ENCODE measurements around the gene TXK. TPM values are rescaled to one million over a fixed set of nuclear protein-coding genes. Genes with fewer than 3 reads are reported as not detected.
A peak's percentile ranks its signal among the peaks of the same experiment; 100 is the strongest.
"Not testable (repeated sequence)": the region's sequence is repeated elsewhere in the genome, so short reads cannot be mapped to it uniquely, and the experiment has no call there.

TXK gene
- total and polyA plus RNA-seq, 2 experiments from 2014 or later: not detected

DNA sequence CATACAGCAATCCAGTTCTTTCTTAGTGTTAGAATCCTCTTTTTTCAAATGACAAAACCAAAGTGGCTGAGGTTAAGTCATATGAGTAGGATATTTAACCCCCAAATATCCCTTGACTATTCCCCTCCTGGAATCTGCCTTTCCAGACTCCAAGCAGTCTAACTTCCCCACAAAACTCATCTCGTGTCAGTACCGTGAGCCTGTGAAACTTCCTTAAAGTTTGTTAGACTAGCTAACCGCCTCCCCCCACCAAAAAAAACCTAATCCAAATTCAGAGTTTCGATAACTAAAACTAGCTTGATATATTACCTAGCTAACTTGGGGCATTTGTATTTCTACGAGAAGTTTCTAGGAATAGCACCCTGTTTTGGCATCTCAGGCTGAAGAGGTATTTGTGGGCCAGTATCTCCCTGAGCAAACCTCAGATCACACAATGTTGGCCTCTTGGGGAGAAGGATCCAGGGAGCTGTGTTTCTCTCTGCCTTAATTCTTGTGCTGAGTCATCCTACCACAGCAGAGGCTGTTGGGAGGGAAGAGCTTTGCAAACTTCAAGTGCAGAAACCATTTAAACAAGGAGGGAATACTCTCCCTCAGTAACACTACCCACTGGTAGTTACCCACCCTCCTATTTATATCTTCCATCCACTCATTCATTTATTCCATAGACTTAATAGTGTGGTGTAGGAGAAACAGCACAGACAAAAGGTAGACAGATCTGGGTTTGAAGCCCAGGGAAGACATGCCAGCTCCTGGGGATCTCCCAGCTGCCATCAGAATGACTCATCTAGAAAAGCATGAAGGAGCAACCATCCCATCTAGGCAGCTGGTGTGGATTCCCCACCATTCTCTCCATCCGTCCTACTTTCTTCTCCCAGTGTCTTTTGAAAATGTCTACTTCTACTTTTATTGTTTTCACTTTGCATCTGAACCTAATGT lies 39.3 kb upstream of the TXK start:
- WGBS, 2 experiments (ENCODE audit: low coverage in 1 of 2, low lambda C conversion rate in 2 of 2, missing lambda C conversion rate in 2 of 2): 70 to 76% methylated on average over 6 of the region's 6 CpGs

DNA sequence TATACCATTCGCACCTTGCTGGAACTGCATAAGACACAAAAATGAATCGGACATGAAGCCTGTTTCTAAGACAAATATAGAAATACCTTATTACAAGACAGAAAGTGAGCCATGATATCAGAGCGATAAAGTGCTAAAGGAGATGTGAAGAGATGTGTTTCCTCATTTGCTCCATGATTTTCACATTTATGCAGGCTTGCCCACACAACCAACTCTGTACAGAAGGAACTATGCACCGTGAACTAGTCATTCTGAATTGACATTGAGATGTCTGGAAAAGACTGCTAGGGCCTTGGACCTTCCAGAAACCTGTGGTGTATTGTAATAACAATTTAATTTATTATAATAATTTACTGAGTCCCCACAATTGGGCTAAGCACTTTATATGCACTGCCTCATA lies 38.6 kb upstream of the TXK start:
- no peaks in the 10 kb centered on the region for H3K4me1 ChIP-seq (ENCODE audit: insufficient read depth)
- 64 to 67% methylated on average over 4 of the region's 4 CpGs for WGBS, 2 experiments (ENCODE audit: low coverage in 1 of 2, low lambda C conversion rate in 2 of 2, missing lambda C conversion rate in 2 of 2)
- no peaks in the 10 kb centered on the region for H3K9me3 ChIP-seq (ENCODE audit: low read depth)
- TF ChIP-seq EZH2phosphoT487 (IDR thresholded peaks at IDR 0.05; ENCODE audit: insufficient read depth, low read depth): no peak
- TF ChIP-seq EZH2 (IDR thresholded peaks at IDR 0.05; ENCODE audit: insufficient read depth, poor library complexity, severe bottlenecking): no peak
- H3K4me2 ChIP-seq (ENCODE audit: unreplicated experiment): no peak overlapping the region
- no peaks in the 10 kb centered on the region for H3K9me2 ChIP-seq (ENCODE audit: insufficient read depth)
- no peak overlapping the region for H3K9ac ChIP-seq
- H3K27me3 ChIP-seq (replicated peaks; ENCODE audit: insufficient read depth): no peaks in the 10 kb centered on the region
- no peak overlapping the region for H3K4me3 ChIP-seq
- DNase-seq: no peak
- no peak overlapping the region for H3K27ac ChIP-seq
- H4K20me1 ChIP-seq (ENCODE audit: insufficient read depth): no peaks in the 10 kb centered on the region
- no peaks in the 10 kb centered on the region for H3K79me2 ChIP-seq (ENCODE audit: insufficient read depth)
- in situ Hi-C loops (cut with MboI): no loop called here
- no peaks in the 10 kb centered on the region for H3K36me3 ChIP-seq (ENCODE audit: low read depth)
- H3F3A ChIP-seq (ENCODE audit: insufficient read depth): no peaks in the 10 kb centered on the region
- no peak overlapping the region for H2AFZ ChIP-seq

More for the DNA sequence above, 39.3 kb upstream of the TXK start:
- Histone ChIP-seq H3K4me1 (ENCODE audit: insufficient read depth) (no peaks in the 10 kb centered on the region), H4K20me1 (ENCODE audit: insufficient read depth) (no peaks in the 10 kb centered on the region), H3F3A (ENCODE audit: insufficient read depth) (no peaks in the 10 kb centered on the region), H3K4me3 (no peak overlapping the region), H2AFZ (peak overlapping the region; percentile 56), H3K79me2 (ENCODE audit: insufficient read depth) (no peaks in the 10 kb centered on the region), H3K9me3 (ENCODE audit: low read depth) (no peaks in the 10 kb centered on the region), H3K27ac (peak overlapping the region; percentile 19; the same call in 1 of the 2 replicates), H3K9me2 (ENCODE audit: insufficient read depth) (no peaks in the 10 kb centered on the region), H3K4me2 (ENCODE audit: unreplicated experiment) (no peak overlapping the region), H3K27me3 (replicated peaks; ENCODE audit: insufficient read depth) (no peaks in the 10 kb centered on the region), H3K9ac (no peak overlapping the region), H3K36me3 (ENCODE audit: low read depth) (no peaks in the 10 kb centered on the region)
- TF ChIP-seq EZH2 (IDR thresholded peaks at IDR 0.05; ENCODE audit: insufficient read depth, poor library complexity, severe bottlenecking) (no peak), EZH2phosphoT487 (IDR thresholded peaks at IDR 0.05; ENCODE audit: insufficient read depth, low read depth) (no peak)
- DNase-seq: peak; percentile 69
- in situ Hi-C loops (cut with MboI): no loop called here

DNA sequence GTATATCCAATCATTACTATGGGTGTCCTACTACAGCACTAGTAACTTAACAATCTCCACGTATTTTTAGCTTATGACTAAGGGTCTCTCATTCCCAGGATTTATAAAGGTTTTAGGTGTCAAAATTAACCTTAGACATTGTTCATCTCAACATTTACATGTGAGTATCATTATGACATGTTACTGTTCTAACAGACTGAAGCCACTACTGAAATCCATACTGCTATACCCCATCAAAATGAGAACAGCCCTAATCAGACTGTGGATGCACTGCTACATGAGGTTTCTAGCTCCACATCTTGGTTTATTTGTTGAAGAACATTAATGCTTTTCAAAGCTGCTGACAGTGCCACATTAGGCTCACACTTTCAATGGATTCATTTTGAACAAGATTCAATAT lies 35.6 kb upstream of the TXK start:
- Histone ChIP-seq H3F3A (ENCODE audit: insufficient read depth) (no peaks in the 10 kb centered on the region), H4K20me1 (ENCODE audit: insufficient read depth) (no peaks in the 10 kb centered on the region), H3K4me1 (ENCODE audit: insufficient read depth) (no peaks in the 10 kb centered on the region), H3K4me3 (no peak overlapping the region), H2AFZ (no peak overlapping the region), H3K9me3 (ENCODE audit: low read depth) (no peaks in the 10 kb centered on the region), H3K27me3 (replicated peaks; ENCODE audit: insufficient read depth) (no peaks in the 10 kb centered on the region), H3K79me2 (ENCODE audit: insufficient read depth) (no peaks in the 10 kb centered on the region), H3K27ac (no peak overlapping the region), H3K36me3 (ENCODE audit: low read depth) (no peaks in the 10 kb centered on the region), H3K9me2 (ENCODE audit: insufficient read depth) (no peaks in the 10 kb centered on the region), H3K4me2 (ENCODE audit: unreplicated experiment) (no peak overlapping the region), H3K9ac (no peak overlapping the region)
- in situ Hi-C loops (cut with MboI): no loop called here
- DNase-seq: no peak
- WGBS, 2 experiments (ENCODE audit: low coverage in 1 of 2, low lambda C conversion rate in 2 of 2, missing lambda C conversion rate in 2 of 2): 38 to 53% methylated on average over 1 of the region's 1 CpG
- TF ChIP-seq EZH2phosphoT487 (IDR thresholded peaks at IDR 0.05; ENCODE audit: insufficient read depth, low read depth) (no peak), EZH2 (IDR thresholded peaks at IDR 0.05; ENCODE audit: insufficient read depth, poor library complexity, severe bottlenecking) (no peak)

DNA sequence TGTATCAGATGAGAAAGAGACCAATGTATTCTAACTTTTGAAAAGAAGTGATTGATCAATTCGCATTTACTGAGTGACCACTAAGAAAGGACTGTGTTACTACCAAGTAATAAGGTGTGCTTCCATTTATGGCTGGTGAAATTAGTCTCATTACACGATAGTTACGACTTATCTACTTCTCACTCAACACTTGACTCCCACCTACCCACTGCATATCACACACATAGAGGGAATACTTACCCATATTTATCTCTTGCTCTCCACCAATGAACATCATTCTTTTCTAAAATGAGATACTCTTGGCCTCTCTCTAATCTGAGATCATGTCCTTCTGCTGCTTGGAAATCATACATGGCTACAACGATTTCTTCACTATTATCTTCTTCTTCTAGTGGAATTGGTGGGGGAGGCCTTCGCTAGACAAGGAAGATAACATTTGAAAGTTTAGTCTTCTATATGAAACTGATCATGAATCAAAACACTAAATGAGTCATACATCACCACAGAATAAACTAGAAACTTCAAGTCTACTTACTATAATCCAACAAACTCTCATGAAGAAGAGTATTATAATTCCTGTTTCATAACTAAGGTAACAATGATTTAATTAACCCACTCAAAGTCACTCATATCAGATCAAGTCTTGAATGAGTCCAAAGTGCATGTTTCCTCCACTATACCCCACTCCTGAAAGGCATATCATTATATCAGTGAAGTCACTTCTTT lies 33.7 kb upstream of the TXK start:
- TF ChIP-seq EZH2phosphoT487 (IDR thresholded peaks at IDR 0.05; ENCODE audit: insufficient read depth, low read depth) (no peak), EZH2 (IDR thresholded peaks at IDR 0.05; ENCODE audit: insufficient read depth, poor library complexity, severe bottlenecking) (no peak)
- no peak overlapping the region for H3K27ac ChIP-seq
- no peak overlapping the region for H3K4me2 ChIP-seq (ENCODE audit: unreplicated experiment)
- H2AFZ ChIP-seq: no peak overlapping the region
- WGBS, 2 experiments (ENCODE audit: low coverage in 1 of 2, low lambda C conversion rate in 2 of 2, missing lambda C conversion rate in 2 of 2): 73 to 76% methylated on average over 5 of the region's 5 CpGs
- H3K4me3 ChIP-seq: no peak overlapping the region
- no peaks in the 10 kb centered on the region for H4K20me1 ChIP-seq (ENCODE audit: insufficient read depth)
- H3K9me2 ChIP-seq (ENCODE audit: insufficient read depth): no peaks in the 10 kb centered on the region
- no peaks in the 10 kb centered on the region for H3F3A ChIP-seq (ENCODE audit: insufficient read depth)
- no peaks in the 10 kb centered on the region for H3K79me2 ChIP-seq (ENCODE audit: insufficient read depth)
- H3K27me3 ChIP-seq (replicated peaks; ENCODE audit: insufficient read depth): no peaks in the 10 kb centered on the region
- no peak overlapping the region for H3K9ac ChIP-seq
- no peaks in the 10 kb centered on the region for H3K9me3 ChIP-seq (ENCODE audit: low read depth)
- H3K4me1 ChIP-seq (ENCODE audit: insufficient read depth): no peaks in the 10 kb centered on the region
- in situ Hi-C loops (cut with MboI): no loop called here
- H3K36me3 ChIP-seq (ENCODE audit: low read depth): no peaks in the 10 kb centered on the region
- DNase-seq: no peak

DNA sequence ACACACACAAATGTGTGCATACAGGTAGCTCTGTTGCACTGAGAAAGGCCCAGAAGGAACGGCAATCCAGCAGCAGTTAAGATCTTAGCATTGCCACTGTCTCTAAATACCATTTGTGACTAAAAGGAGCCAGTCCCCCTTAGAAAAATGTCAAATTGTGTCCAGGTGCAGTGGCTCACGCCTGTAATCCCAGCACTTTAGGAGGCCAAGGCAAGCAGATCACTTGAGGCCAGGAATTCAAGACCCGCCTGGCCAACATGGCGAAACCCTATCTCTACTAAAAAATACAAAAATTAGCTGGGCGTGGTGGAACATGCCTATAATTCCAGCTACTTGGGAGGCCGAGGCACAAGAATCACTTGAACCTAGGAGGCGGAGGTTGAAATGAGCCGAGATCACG lies 30.5 kb upstream of the TXK start:
- H3K9ac ChIP-seq; H2AFZ ChIP-seq; H3K27ac ChIP-seq; H3F3A ChIP-seq (ENCODE audit: insufficient read depth); DNase-seq; H3K4me2 ChIP-seq (ENCODE audit: unreplicated experiment); H4K20me1 ChIP-seq (ENCODE audit: insufficient read depth); H3K36me3 ChIP-seq (ENCODE audit: low read depth); H3K9me3 ChIP-seq (ENCODE audit: low read depth); H3K4me3 ChIP-seq; H3K4me1 ChIP-seq (ENCODE audit: insufficient read depth); H3K27me3 ChIP-seq (replicated peaks; ENCODE audit: insufficient read depth); in situ Hi-C loops (cut with MboI); H3K79me2 ChIP-seq (ENCODE audit: insufficient read depth); H3K9me2 ChIP-seq (ENCODE audit: insufficient read depth): not testable (repeated sequence)
- WGBS, 2 experiments (ENCODE audit: low coverage in 1 of 2, low lambda C conversion rate in 2 of 2, missing lambda C conversion rate in 2 of 2): 86 to 90% methylated on average over 9 of the region's 9 CpGs

All from GM23248 (cell line).